ENCODE measurements around the gene AUTS2.
"Not testable (repeated sequence)": the region's sequence is repeated elsewhere in the genome, so short reads cannot be mapped to it uniquely, and the experiment has no call there.

Gene AUTS2

DNA sequence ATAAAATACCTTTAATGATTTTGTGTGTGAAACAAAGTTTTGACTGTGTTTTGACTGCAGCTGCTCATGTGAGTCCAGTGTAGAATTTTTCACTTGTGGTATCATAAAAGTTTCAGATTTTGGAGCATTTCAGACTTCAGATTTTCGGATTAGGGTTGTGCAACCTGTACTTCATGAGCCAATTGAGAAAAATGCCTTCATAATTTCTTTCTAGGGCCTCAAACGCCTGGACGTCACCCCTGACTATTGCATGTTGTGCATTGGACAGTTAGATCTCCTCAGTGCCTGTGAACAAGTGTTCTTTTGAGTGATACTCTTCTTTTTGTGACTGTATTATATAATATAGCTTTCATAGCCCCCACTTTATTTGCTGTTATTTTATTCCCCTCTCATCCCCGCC lies 161.1 kb downstream of the AUTS2 start:
- no peak for DNase-seq (ENCODE audit: low read depth in 2 of 2)

DNA sequence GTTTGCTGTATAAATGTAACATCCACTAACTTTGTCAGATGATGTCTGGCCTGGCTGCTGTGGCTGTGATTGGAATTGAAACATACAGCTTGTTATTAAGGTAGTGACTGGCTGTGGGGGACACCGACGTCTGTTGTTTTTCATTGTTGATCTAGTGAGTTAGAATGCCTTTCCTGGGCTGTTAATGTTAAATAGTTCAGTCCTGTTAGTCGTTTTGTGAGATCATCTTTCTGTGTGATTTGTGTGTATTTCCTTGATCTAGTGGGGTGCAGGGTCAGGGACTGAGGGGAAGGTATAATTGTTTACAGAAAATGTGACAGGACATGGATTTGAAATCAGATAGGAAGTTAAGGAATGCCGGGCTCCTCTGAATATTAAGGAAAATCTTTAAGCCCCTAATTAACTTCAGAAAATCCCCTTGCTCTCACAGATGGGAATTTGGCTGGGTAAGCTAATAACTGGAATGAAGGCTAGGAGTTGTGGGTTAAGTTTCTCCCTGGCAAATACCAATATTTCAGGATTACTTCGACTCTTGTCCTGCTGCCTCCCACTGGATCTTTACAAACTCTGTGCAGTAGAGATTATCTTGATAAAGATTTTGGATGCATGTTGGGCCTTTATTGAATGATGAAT lies 163.1 kb downstream of the AUTS2 start:
- DNase-seq (ENCODE audit: low read depth in 2 of 2) = no peak

DNA sequence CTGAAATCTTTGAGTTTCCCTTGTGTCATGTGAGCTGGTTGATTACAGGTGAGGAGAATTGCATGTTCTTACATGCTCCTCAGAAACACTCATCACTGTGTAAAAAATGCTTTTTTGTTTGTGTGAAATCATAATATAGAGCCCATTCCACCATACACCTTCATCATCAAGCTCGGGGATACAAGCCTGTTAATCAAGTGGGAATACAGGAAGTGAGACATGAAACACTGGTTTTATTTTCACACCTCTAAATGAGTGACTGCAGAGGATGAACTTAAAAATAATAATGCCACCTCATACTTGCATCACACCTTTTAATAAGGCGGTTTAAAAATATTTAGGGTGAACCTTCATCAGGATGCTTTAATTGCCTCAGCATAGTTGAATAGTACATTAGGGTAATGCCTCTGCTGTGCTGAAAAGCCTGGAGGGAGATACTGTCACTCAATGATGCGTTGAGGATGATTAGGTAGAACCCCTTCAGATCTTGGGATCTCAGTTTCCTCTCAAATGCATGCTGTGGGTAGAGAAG lies 164.6 kb downstream of the AUTS2 start:
- DNase-seq (ENCODE audit: low read depth in 2 of 2) = no peak

DNA sequence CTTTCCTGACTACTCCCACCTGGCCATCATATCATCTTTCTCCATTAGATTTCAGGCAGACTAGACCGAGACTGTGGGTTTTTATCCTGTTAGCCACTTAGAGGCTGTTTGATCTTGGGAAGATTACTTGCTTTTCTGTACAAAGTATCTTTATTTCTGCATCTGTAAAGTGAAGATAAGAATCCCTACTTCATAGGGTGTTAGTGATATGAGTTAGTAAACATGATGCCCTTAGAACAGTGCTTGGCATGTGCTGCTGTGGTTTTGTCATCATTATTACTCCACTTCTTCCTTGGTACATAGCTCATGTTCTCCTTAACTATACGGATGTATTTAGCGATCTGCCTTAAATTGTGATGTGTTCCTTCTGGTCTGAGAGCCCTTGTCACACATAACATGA lies 165.2 kb downstream of the AUTS2 start:
- DNase-seq (ENCODE audit: low read depth in 2 of 2) = no peak

DNA sequence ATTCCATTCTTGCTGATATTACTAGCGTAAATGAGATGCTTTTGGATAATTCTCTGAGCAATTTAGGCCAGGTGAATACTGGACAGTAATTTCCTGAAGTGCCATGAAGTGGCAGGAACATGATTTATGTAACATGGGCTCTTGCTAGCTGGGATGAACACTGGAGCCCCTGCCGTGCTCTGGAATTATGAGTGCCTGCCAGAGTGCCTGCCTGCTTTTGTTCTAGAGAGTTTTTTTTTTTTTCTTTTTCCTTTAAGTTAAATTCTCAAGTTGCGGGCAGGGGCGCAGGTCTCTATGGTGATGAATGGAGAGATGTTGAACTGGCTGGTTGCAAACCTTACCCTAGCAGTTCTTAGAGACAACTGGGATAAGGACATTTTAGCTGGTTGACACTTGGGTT lies 165.9 kb downstream of the AUTS2 start:
- DNase-seq (ENCODE audit: low read depth in 2 of 2) = no peak

DNA sequence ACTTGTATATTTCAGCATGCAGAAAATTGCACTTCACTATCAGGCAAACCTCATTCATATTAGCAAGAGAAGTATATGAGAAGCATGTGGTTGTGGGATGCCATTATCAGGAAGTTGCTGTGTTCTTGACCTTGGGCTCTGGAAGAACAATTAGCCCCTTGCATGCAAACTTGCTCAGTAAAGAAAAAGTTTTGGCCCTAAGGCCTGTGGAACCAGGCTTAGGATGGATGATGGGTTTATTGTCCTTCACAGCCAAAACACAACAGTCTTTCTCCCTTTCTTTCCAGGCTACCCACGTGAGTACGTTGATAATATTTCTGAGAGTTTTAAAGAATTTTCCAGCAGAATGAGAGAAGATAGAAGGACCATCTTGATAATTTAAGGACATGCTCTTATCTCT lies 166.4 kb downstream of the AUTS2 start:
- no peak for DNase-seq (ENCODE audit: low read depth in 2 of 2)

DNA sequence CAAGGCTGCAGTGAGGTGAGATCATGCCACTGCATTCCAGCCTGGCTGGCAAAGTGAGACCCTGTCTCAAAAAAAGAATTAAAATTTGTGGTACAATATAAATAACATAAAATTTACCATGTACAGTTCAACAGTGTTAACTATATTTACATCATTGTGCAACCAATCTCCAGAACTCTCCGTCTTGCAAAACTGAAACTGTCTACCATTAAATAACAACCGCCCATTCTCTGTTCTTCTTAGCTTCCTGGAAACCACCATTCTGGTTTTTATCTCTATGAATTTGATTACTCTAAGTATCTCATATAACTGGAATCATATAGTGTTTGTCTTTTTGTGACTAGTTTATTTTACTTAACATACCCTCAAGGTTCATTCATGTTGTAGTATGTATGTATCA lies 167.6 kb downstream of the AUTS2 start:
- DNase-seq (ENCODE audit: low read depth in 2 of 2) = no peak

DNA sequence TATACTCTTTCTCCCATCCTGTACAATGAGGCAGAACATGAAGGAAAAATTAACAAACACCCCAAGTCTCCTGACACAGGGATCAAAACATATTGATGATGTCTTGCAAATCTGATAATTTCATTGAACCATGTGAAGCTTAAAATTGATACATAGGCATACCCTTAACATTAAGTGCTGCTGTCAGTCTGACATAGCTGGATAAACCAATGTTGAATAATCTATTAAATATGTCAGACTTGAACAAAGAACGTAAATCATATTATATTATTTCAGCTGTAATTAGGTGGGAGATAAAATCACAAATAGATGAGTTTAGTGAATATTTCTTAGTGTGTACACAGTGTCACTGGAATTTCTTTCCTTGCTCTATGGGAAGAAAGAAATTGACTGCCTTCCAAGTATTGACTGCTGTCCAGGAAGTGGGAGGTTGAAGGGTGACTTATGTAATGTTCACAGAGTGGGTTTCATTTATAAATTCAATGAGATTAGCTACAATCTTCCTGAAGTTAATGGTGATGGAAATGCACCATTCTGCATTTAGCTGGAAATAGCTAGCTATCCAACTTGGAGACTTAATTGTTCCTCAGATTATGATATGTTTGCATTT lies 170.8 kb downstream of the AUTS2 start:
- no peak for DNase-seq (ENCODE audit: low read depth in 2 of 2)

DNA sequence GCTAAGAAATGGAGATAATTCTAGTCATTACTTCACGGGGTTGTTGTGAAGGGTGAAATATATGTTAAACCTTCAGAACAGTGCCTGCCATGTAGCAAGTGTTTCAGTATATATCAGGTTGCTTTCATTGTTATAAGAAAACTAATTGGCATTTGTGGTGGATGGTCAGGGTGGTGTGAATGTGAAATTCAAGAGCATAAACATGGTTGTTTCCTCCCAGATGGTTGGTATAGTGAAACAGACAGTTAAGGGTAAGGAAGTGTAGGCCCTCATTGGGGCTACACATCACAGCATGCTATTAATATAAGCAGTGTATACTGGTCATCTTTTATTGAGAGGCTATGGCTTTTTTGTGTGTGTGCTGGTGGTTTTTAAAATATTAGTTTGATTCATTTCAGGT lies 171.6 kb downstream of the AUTS2 start:
- DNase-seq (ENCODE audit: low read depth in 2 of 2) = no peak

DNA sequence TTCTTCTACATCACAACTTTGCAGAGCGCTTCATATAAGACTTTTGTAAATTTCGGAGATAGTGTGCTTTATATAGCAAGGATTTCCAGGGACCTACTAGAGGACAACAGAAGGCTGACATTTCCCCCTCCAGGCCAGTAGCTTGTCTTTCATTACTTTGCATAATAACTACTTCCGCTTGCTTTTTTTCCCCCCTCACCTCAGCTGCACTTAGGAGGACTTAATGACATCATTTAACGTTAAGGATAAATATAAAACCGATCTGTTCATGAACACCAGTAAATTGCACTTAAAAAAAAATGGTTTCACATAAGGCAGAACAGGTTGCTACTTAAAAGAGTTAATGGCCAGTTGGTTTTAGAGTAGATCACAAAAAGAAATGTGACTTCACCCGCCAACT lies 172.3 kb downstream of the AUTS2 start:
- DNase-seq (ENCODE audit: low read depth in 2 of 2) = no peak

DNA sequence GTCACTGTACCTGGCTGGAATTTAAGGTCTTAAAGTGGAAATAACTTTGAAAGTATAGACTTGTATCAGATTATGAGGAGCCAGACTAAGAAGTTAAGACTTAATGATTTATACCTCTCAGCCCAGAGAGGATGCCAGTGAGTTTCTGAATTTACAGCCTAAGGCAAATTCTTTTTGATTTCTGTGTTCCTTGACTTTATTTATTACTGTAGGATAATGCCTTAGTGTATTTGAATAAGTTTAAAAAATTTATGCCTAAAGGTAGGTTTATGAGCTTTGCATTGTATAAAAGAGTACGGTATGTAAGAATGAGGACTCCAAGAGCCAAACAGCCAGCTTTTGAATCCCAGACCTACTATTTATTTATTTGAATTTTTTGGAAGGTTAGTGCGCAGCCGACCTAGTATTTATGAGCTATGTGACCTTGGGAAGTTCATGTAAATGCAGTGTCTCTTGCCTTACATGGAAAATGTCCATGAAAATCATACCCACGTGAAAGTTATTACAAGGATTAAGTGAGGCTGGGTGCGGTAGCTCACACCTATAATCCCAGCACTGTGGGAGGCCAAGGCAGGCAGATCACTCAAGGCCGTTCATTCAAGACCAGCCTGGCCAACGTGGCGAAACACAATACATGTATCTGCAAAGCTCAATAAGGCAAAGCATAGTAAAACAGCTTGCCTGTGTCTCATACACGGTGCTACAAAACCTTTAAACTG lies 174.6 kb downstream of the AUTS2 start:
- DNase-seq (ENCODE audit: low read depth in 2 of 2) = no peak

DNA sequence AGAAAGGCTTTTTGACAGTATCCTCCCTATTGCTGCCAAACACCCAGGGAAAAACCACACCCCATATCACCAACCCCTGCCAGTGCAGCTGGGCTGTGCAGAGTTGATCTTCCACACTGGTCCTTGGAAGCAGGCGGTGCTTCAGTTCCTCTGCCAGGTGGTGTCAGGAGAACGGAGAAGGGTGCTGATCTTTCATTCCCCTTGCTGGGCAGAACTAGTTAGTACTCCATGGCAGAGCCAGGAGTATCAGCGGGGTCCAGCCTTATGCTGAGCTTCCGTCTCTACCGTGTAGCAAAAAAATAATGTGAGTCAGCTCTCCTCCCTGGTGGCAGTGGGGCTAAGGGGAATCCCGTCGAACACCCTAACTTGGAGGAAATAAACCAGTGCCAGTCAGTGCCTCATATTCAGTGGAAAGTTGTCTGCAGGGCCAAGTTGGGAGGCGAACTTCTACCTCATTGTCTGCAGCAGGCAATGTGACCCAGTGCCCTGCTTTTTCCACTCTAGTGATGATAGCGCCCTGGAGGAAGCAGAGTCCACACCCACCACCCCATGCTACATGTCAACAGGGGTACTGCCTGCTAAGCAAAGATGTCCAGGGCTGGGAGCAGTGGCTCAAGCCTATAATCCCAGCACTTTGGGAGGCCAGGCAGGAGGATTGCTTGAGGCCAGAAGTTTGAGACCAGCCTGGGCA lies 175.4 kb downstream of the AUTS2 start:
- DNase-seq (ENCODE audit: low read depth in 2 of 2) = no peak

DNA sequence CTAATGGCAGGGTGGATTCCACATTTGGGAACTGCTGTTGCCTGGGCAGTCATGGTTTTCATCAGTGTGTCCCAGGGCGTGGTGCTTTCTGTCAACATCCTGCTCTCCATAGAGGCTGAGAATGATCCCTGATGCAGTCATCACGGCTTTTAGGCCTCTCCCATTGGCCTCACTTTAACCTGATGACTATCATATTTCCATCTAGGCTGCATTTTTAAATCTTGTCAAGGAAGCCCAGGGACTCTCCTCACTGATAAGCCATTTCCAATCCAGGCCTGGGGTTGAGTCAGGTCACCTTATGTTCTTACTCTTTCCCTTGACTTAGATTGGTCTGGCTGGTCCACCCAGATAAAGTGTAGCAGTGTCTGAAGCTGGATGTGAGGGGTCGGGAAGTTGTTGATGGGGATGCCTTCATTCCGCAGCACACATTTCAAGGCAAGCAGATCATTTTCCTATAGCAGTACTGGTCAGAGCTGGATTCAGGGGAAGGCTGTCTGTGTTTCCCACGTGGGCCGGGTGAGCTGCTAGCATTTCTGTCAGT lies 177.0 kb downstream of the AUTS2 start:
- no peak for DNase-seq (ENCODE audit: low read depth in 2 of 2)

DNA sequence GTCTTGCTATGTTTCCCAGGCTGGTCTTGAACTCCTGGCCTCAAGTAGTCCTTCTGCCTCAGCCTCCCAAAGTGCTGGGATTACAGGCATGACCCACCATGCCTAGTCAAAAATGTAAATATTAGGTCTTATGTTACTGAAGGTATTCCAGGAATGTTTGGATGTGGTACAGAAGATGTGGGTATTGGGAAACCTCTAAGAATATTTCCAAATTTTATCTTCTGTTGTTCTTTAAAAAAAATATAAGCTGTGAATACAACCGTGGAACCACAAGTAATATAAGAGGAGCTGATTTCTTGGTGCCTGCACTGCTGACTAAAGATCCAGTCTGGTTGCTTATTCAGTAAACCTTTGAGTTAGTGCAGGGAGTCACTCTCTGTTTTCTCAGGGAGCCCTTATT lies 178.3 kb downstream of the AUTS2 start:
- no peak for DNase-seq (ENCODE audit: low read depth in 2 of 2)

DNA sequence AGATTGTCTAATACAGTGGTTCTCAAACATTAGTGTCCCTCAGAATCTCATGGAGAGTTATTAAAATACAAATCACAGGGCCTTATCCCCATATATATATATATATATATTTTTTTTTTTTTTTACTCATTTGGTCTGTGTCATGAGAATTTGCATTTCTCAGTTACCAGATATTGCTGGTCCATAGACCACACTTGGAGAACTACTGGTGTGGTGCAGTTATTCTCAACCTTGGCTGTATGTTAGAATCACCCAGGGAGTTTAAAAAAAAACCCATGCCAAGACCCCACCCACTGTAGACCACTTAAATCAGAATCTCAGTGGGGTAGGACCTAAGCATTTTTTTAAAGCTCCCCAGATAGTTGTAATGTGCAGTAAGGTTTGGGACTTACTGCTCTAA lies 179.9 kb downstream of the AUTS2 start:
- no peak for DNase-seq (ENCODE audit: low read depth in 2 of 2)

DNA sequence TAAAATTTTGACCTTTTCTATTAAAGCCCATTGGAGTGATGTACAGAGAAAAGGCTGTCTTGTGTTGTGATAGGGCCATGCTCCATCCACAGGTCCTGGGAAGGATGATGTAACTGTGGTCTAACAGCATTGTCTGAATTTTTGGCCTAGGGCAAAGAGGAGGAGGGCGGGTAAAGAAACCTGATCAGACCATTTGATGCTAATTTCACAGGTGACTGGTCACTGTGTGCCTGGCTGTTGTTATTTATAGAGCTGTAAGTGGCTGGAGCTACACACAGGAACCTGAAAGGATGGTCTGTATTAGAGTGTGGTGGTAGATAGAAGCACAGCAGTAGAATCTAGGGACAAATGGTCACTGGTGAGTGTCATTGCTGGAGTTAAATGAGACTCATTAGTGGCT lies 182.1 kb downstream of the AUTS2 start:
- no peak for DNase-seq (ENCODE audit: low read depth in 2 of 2)

DNA sequence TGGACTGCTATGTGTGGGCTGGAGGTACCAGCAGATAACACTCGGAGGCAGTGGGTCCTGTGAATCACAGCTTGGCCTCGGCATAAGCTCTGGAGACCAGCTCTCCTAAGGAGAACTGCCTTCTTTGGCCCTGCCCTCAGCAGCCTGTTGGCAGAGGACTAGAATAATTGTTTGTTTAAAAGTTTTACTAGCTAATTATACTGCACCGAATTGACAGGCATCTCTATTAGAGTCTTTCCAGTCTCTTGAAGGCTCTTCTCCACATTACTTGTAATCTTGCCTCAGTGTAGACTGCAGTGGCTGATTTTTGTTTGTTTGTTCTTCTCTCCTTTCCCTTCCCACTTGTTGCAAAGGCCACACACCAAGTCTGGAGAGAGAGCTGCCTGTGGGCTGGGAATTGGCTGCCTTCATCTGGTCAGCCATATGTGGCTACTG lies 183.2 kb downstream of the AUTS2 start:
- DNase-seq (ENCODE audit: low read depth in 2 of 2) = no peak

DNA sequence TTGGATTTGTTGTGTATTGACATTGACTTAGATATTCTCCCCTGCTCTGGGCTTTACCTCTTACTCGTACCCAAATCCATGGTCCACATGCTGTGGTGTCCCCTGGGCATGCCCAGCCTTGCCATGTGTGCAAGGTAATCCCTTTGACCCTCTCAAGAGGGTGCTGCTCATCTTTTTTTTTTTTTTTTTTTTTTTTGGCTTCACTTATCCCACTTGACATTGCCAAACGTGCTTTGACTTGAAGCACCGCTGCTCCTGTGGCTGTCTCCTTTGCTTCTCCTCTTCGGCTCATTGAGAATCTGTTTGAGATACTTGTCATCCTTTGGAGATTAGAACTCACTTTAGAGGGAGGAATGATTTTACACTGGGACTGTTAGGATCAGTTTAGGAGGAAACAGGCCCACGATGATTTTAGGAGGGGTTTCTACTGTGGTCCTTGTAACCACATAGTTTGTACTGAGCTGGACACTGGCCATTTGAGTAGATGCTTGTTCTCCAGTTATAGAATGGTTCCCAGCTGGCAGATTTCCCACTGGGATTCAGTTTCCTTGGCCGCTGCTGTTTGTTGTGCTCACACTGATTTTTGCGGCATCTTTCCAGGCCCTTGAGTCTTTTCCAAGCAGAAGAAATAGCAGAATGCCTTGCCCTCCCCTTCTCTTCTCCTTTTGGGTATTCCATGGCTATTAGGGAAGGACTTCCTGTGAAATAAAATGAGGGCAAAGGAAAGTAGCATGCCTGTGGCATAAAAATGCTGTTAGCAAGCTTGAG lies 184.8 kb downstream of the AUTS2 start:
- DNase-seq (ENCODE audit: low read depth in 2 of 2) = no peak

DNA sequence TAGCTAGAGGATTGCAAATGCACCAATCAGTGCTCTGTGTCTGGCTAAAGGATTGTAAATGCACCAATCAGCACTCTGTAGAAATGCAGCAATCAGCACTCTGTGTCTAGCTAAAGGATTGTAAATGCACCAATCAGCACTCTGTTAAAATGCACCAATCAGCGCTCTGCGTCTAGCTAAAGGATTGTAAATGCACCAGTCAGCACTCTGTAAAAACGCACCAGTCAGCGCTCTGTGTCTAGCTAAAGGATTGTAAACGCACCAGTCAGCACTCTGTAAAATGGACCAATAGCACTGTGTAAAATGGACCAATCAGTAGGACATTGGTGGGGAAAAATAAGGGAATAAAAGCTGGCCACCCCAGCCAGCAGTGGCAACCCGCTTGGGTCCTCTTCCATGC lies 187.9 kb downstream of the AUTS2 start:
- not testable (repeated sequence) for DNase-seq (ENCODE audit: low read depth in 2 of 2)

DNA sequence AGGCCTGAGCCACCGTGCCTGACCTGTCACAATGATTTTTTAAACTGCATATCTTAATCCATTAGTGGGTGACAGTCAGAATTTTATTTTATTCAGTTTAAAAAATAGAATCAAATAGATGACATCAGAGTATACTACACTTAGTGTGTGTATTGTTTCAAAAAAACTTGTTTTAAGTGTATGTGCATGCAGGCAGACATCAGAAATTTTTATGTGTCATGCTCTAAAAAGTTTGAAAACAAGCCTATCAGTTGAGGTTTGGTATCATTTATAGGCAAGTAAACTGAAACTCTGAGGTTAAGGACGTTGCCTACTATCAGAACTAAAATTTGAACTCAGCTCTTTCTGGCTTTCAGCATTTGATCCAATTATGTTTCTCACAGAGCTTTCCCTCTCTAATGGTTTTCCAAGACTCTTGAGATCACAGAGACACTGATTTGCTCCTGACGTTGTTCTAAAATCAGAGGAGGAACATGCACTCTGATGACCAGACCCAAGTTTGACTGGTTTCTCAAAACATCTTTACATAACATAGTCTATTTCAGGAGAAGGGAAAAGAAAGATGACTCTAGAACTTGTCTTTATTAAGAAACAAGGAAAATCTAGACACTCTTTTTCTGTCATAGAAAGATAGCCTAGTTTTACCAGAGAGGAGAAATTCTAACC lies 188.6 kb downstream of the AUTS2 start:
- DNase-seq (ENCODE audit: low read depth in 2 of 2) = no peak

Data from stimulated activated CD8-positive, alpha-beta memory T cell treated with anti-CD3 and anti-CD28 coated beads, Interleukin-15, amount 100 ng/mL, for 4 hours (primary cell).